GM21529 (cell line): ENCODE data around the gene CEACAM21.
"Not testable (repeated sequence)": the region's sequence is repeated elsewhere in the genome, so short reads cannot be mapped to it uniquely, and the experiment has no call there.

Experiments used
- ATAC-seq: cut with Tn5 transposase; IDR thresholded peaks from one replicate; pipeline ENCODE4 v1.9.1; 2021; ENCODE audit not compliant: unreplicated experiment

The CEACAM21 gene

GRCh38 chr19:41548954-41549688 lies 26.8 kb upstream of the CEACAM21 start:
- peak; percentile 50 for ATAC-seq

- ATAC-seq: no peak
Observed at GRCh38 chr19:41549884-41550283, 26.1 kb upstream of the CEACAM21 start.

- no peak for ATAC-seq
Observed at GRCh38 chr19:41551212-41551610, 24.8 kb upstream of the CEACAM21 start.

GRCh38 chr19:41551711-41552110 lies 24.3 kb upstream of the CEACAM21 start:
- ATAC-seq: no peak

GRCh38 chr19:41552558-41552957 lies 23.4 kb upstream of the CEACAM21 start:
- peak; percentile 48 for ATAC-seq

- ATAC-seq: no peak
Observed at GRCh38 chr19:41553804-41554203, 22.2 kb upstream of the CEACAM21 start.

- no peak for ATAC-seq
Observed at GRCh38 chr19:41554907-41555306, 21.1 kb upstream of the CEACAM21 start.

- no peak for ATAC-seq
Observed at GRCh38 chr19:41555748-41556147, 20.2 kb upstream of the CEACAM21 start.

- ATAC-seq: no peak
Observed at GRCh38 chr19:41563854-41564514, 12.0 kb upstream of the CEACAM21 start.

- ATAC-seq: no peak
Observed at GRCh38 chr19:41564515-41565378, 11.2 kb upstream of the CEACAM21 start.

GRCh38 chr19:41565379-41565720 lies 10.6 kb upstream of the CEACAM21 start:
- ATAC-seq: no peak

GRCh38 chr19:41566001-41566400 lies 10.0 kb upstream of the CEACAM21 start:
- no peak for ATAC-seq

- no peak for ATAC-seq
Observed at GRCh38 chr19:41569481-41570150, 6.3 kb upstream of the CEACAM21 start.

GRCh38 chr19:41570179-41570578 lies 5.8 kb upstream of the CEACAM21 start:
- ATAC-seq: no peak

GRCh38 chr19:41570639-41571112 lies 5.3 kb upstream of the CEACAM21 start:
- no peak for ATAC-seq

- no peak for ATAC-seq
Observed at GRCh38 chr19:41577144-41577830, 1.3 kb downstream of the CEACAM21 start.

- no peak for ATAC-seq
Observed at GRCh38 chr19:41577833-41578232, 1.9 kb downstream of the CEACAM21 start.

- no peak for ATAC-seq
Observed at GRCh38 chr19:41578886-41579285, 2.9 kb downstream of the CEACAM21 start.

- not testable (repeated sequence) for ATAC-seq
Observed at GRCh38 chr19:41581068-41581467, 5.1 kb downstream of the CEACAM21 start.

GRCh38 chr19:41582577-41583182 lies 6.7 kb downstream of the CEACAM21 start:
- not testable (repeated sequence) for ATAC-seq
